Measurements from ENCODE around the gene ACTRT2. TPM values are rescaled to one million over a fixed set of nuclear protein-coding genes. Genes with fewer than 3 reads are reported as not detected.

Gene ACTRT2
- total and polyA plus RNA-seq, 10 of the 15 experiments (the other 5 are each of a cell fraction or from before 2014, with no cell fraction given): not detected

DNA sequence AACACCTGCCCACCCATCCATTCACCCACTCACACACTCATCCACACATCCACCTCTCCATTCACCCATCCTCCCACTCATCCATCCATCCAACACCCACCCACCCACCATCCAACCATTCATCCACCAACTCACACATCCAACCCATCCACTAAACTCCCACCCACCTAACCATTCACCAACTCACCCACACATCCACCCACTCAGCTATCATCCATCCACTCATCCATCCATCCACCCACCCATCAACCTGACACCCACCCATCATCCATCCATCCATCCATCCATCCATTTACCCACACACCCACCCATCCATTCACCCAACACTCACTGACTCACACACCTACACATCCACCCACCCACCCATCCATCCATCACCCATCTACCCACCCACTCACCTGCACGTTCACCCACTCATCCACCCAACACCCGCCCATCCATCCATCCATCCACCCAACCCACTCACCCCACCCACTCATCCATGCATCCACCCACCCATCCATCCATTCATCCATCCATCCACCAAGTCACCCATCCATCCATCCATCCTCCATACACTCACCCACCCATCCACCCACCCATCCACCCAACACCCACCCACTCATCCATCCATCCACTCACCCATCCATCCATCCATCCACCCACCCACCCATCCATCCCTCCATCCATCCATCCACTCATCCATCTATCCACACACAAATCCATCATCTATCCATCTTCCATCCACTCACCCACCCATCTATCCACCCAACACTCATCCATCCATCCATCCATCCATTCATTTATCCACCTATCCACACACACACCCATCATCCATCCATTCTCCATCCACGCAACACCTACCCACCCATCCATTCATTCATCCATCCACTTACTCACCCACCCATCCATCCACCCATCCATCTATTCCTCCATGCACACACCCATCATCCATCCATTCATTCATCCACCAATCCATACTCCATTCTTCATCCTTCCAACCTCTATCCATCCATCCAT is 30.3 kb downstream of the ACTRT2 start:
- DNase-seq (ENCODE audit: low read depth, low spot score) (no peak), ATAC-seq (no peak), FAIRE-seq (no peak)
- Histone ChIP-seq H3K36me3 (ENCODE audit: control insufficient read depth in 2 of 2, insufficient read depth in 2 of 2, low read length in 1 of 2) (no peaks in the 10 kb centered on the region), H3K9ac (ENCODE audit: control insufficient read depth, insufficient read depth, low read length) (no peak overlapping the region), H3K4me3 (no peak overlapping the region), H2AFZ (ENCODE audit: control insufficient read depth, low read depth, low read length) (no peak overlapping the region), H3K4me2 (ENCODE audit: control insufficient read depth, insufficient read depth) (no peak overlapping the region), H4K20me1 (ENCODE audit: control insufficient read depth, insufficient read depth) (no peaks in the 10 kb centered on the region), H3K4me1 (ENCODE audit: control insufficient read depth, insufficient read depth, low read length) (no peaks in the 10 kb centered on the region), H3K9me3 (replicated peaks; ENCODE audit: control insufficient read depth, insufficient read depth, low read length) (no peaks in the 10 kb centered on the region), H3K27ac (ENCODE audit: control insufficient read depth, insufficient read depth) (no peak overlapping the region), H3K79me2 (ENCODE audit: control insufficient read depth, insufficient read depth, low read length) (no peaks in the 10 kb centered on the region), H3K27me3 (replicated peaks in 1 of 2; ENCODE audit: control insufficient read depth in 2 of 2, insufficient read depth in 2 of 2, low read length in 1 of 2) (no peaks in the 10 kb centered on the region)
- ChIA-PET RAD21 (ENCODE audit: unreplicated experiment) (no interaction called here), CTCF (no interaction called here), SMC1A (ENCODE audit: uncharacterized antibody, unreplicated experiment) (no interaction called here), POLR2A (no interaction called here)
- no TSS peak for BruUV-seq (replicated peaks)
- in situ Hi-C loops (cut with MboI) (no loop called here), intact Hi-C loops (cut with micrococcal nuclease; ENCODE audit: unreplicated experiment) (no loop called here)
- WGBS (ENCODE audit: insufficient coverage, insufficient replicate concordance, low lambda C conversion rate, missing lambda C conversion rate): 67% methylated on average over 1 of the region's 3 CpGs
- no peak for TF ChIP-seq KDM1A (IDR thresholded peaks at IDR 0.05; ENCODE audit: borderline replicate concordance)
- TF ChIP-seq, protein P1, sequence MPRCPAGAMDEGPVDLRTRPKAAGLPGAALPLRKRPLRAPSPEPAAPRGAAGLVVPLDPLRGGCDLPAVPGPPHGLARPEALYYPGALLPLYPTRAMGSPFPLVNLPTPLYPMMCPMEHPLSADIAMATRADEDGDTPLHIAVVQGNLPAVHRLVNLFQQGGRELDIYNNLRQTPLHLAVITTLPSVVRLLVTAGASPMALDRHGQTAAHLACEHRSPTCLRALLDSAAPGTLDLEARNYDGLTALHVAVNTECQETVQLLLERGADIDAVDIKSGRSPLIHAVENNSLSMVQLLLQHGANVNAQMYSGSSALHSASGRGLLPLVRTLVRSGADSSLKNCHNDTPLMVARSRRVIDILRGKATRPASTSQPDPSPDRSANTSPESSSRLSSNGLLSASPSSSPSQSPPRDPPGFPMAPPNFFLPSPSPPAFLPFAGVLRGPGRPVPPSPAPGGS (IDR thresholded peaks at IDR 0.05; ENCODE audit: borderline replicate concordance, insufficient read depth, low read depth, low read length, poor library complexity, severe bottlenecking): no peak
- no peak for TF ChIP-seq KAT2A (conservative IDR thresholded peaks at IDR 0.05; ENCODE audit: control insufficient read depth, low read depth, low read length)
- no peak for TF ChIP-seq HDAC2 (IDR thresholded peaks at IDR 0.05)
- TF ChIP-seq ZNF274 (IDR thresholded peaks at IDR 0.05; ENCODE audit: insufficient read depth, insufficient read length): no peak
- TF ChIP-seq SP1 (IDR thresholded peaks at IDR 0.05; ENCODE audit: low read depth, low read length): no peak
- TF ChIP-seq ZZZ3 (IDR thresholded peaks at IDR 0.05; ENCODE audit: control insufficient read depth, insufficient read length, low read depth): no peak
- no peak for TF ChIP-seq RBBP5 (conservative IDR thresholded peaks at IDR 0.05)
- TF ChIP-seq NR2C1 (IDR thresholded peaks at IDR 0.05): no peak
- no peak for TF ChIP-seq HCFC1 (IDR thresholded peaks at IDR 0.05; ENCODE audit: low read length)
- TF ChIP-seq CBFB (IDR thresholded peaks at IDR 0.05; ENCODE audit: low read depth): no peak
- no peak for TF ChIP-seq ZNF217 (IDR thresholded peaks at IDR 0.05)
- TF ChIP-seq E2F8 (IDR thresholded peaks at IDR 0.05; ENCODE audit: low read depth, partially characterized antibody): no peak
- TF ChIP-seq PAX8 (IDR thresholded peaks at IDR 0.05): no peak
- no peak for TF ChIP-seq BACH1 (IDR thresholded peaks at IDR 0.05; ENCODE audit: borderline replicate concordance)
- no peak for TF ChIP-seq BMI1 (IDR thresholded peaks at IDR 0.05; ENCODE audit: borderline replicate concordance)
- TF ChIP-seq BHLHE40 (IDR thresholded peaks at IDR 0.05; ENCODE audit: borderline replicate concordance in 1 of 2, low read depth in 2 of 2, low read length in 1 of 2): no peak
- no peak for TF ChIP-seq RAD21 (IDR thresholded peaks at IDR 0.05; ENCODE audit: insufficient read depth, low read depth, low read length)
- TF ChIP-seq HDAC6 (IDR thresholded peaks at IDR 0.05; ENCODE audit: unreplicated experiment): no peak
- no peak for TF ChIP-seq ASH2L (IDR thresholded peaks at IDR 0.05; ENCODE audit: borderline replicate concordance, low read depth)

Measured in GM12878 (cell line).